Measurements from ENCODE around the gene CCT6B. TPM values are rescaled to one million over a fixed set of nuclear protein-coding genes. Genes with fewer than 3 reads are reported as not detected.
A peak's percentile ranks its signal among the peaks of the same experiment; 100 is the strongest.

Gene CCT6B
- total and polyA plus RNA-seq, 9 of the 15 experiments (the other 6 are each of a cell fraction or from before 2014, with no cell fraction given): 0.25 to 0.91 (median 0.58) TPM

DNA sequence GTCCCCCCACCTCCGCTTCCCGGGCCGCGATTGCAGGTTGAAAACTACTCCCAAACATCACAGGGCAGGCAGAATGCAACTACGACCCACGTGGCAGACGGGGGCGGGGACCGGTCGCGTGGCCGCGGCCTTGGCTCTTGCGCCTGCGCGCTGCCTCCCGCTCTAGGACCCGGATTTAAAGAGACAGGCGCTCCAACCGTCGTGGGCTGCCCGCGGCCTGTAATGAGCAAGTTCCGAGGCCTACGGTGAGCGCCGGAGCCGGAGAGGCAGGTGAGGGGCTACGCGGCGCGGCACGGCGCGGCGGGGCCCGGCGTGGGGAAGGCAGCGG is 19.1 kb upstream of the CCT6B start, which contains the start of gene LIG3 (continued):
- TF ChIP-seq, protein P1, sequence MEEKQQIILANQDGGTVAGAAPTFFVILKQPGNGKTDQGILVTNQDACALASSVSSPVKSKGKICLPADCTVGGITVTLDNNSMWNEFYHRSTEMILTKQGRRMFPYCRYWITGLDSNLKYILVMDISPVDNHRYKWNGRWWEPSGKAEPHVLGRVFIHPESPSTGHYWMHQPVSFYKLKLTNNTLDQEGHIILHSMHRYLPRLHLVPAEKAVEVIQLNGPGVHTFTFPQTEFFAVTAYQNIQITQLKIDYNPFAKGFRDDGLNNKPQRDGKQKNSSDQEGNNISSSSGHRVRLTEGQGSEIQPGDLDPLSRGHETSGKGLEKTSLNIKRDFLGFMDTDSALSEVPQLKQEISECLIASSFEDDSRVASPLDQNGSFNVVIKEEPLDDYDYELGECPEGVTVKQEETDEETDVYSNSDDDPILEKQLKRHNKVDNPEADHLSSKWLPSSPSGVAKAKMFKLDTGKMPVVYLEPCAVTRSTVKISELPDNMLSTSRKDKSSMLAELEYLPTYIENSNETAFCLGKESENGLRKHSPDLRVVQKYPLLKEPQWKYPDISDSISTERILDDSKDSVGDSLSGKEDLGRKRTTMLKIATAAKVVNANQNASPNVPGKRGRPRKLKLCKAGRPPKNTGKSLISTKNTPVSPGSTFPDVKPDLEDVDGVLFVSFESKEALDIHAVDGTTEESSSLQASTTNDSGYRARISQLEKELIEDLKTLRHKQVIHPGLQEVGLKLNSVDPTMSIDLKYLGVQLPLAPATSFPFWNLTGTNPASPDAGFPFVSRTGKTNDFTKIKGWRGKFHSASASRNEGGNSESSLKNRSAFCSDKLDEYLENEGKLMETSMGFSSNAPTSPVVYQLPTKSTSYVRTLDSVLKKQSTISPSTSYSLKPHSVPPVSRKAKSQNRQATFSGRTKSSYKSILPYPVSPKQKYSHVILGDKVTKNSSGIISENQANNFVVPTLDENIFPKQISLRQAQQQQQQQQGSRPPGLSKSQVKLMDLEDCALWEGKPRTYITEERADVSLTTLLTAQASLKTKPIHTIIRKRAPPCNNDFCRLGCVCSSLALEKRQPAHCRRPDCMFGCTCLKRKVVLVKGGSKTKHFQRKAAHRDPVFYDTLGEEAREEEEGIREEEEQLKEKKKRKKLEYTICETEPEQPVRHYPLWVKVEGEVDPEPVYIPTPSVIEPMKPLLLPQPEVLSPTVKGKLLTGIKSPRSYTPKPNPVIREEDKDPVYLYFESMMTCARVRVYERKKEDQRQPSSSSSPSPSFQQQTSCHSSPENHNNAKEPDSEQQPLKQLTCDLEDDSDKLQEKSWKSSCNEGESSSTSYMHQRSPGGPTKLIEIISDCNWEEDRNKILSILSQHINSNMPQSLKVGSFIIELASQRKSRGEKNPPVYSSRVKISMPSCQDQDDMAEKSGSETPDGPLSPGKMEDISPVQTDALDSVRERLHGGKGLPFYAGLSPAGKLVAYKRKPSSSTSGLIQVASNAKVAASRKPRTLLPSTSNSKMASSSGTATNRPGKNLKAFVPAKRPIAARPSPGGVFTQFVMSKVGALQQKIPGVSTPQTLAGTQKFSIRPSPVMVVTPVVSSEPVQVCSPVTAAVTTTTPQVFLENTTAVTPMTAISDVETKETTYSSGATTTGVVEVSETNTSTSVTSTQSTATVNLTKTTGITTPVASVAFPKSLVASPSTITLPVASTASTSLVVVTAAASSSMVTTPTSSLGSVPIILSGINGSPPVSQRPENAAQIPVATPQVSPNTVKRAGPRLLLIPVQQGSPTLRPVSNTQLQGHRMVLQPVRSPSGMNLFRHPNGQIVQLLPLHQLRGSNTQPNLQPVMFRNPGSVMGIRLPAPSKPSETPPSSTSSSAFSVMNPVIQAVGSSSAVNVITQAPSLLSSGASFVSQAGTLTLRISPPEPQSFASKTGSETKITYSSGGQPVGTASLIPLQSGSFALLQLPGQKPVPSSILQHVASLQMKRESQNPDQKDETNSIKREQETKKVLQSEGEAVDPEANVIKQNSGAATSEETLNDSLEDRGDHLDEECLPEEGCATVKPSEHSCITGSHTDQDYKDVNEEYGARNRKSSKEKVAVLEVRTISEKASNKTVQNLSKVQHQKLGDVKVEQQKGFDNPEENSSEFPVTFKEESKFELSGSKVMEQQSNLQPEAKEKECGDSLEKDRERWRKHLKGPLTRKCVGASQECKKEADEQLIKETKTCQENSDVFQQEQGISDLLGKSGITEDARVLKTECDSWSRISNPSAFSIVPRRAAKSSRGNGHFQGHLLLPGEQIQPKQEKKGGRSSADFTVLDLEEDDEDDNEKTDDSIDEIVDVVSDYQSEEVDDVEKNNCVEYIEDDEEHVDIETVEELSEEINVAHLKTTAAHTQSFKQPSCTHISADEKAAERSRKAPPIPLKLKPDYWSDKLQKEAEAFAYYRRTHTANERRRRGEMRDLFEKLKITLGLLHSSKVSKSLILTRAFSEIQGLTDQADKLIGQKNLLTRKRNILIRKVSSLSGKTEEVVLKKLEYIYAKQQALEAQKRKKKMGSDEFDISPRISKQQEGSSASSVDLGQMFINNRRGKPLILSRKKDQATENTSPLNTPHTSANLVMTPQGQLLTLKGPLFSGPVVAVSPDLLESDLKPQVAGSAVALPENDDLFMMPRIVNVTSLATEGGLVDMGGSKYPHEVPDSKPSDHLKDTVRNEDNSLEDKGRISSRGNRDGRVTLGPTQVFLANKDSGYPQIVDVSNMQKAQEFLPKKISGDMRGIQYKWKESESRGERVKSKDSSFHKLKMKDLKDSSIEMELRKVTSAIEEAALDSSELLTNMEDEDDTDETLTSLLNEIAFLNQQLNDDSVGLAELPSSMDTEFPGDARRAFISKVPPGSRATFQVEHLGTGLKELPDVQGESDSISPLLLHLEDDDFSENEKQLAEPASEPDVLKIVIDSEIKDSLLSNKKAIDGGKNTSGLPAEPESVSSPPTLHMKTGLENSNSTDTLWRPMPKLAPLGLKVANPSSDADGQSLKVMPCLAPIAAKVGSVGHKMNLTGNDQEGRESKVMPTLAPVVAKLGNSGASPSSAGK (IDR thresholded peaks at IDR 0.05): peak; percentile 86
- TF ChIP-seq, protein P2, sequence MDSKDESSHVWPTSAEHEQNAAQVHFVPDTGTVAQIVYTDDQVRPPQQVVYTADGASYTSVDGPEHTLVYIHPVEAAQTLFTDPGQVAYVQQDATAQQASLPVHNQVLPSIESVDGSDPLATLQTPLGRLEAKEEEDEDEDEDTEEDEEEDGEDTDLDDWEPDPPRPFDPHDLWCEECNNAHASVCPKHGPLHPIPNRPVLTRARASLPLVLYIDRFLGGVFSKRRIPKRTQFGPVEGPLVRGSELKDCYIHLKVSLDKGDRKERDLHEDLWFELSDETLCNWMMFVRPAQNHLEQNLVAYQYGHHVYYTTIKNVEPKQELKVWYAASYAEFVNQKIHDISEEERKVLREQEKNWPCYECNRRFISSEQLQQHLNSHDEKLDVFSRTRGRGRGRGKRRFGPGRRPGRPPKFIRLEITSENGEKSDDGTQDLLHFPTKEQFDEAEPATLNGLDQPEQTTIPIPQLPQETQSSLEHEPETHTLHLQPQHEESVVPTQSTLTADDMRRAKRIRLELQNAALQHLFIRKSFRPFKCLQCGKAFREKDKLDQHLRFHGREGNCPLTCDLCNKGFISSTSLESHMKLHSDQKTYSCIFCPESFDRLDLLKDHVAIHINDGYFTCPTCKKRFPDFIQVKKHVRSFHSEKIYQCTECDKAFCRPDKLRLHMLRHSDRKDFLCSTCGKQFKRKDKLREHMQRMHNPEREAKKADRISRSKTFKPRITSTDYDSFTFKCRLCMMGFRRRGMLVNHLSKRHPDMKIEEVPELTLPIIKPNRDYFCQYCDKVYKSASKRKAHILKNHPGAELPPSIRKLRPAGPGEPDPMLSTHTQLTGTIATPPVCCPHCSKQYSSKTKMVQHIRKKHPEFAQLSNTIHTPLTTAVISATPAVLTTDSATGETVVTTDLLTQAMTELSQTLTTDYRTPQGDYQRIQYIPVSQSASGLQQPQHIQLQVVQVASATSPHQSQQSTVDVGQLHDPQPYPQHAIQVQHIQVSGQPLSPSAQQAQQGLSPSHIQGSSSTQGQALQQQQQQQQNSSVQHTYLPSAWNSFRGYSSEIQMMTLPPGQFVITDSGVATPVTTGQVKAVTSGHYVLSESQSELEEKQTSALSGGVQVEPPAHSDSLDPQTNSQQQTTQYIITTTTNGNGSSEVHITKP (IDR thresholded peaks at IDR 0.05; ENCODE audit: partially characterized antibody): no peak
- TF ChIP-seq, protein P3, sequence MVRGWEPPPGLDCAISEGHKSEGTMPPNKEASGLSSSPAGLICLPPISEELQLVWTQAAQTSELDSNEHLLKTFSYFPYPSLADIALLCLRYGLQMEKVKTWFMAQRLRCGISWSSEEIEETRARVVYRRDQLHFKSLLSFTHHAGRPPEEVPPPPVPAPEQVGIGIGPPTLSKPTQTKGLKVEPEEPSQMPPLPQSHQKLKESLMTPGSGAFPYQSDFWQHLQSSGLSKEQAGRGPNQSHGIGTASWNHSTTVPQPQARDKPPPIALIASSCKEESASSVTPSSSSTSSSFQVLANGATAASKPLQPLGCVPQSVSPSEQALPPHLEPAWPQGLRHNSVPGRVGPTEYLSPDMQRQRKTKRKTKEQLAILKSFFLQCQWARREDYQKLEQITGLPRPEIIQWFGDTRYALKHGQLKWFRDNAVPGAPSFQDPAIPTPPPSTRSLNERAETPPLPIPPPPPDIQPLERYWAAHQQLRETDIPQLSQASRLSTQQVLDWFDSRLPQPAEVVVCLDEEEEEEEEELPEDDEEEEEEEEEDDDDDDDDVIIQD (CRISPR knock-in tag; IDR thresholded peaks at IDR 0.05): no peak
- TF ChIP-seq ZKSCAN3 (CRISPR knock-in tag; IDR thresholded peaks at IDR 0.05): no peak
- TF ChIP-seq, protein P4, sequence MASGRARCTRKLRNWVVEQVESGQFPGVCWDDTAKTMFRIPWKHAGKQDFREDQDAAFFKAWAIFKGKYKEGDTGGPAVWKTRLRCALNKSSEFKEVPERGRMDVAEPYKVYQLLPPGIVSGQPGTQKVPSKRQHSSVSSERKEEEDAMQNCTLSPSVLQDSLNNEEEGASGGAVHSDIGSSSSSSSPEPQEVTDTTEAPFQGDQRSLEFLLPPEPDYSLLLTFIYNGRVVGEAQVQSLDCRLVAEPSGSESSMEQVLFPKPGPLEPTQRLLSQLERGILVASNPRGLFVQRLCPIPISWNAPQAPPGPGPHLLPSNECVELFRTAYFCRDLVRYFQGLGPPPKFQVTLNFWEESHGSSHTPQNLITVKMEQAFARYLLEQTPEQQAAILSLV (tag; IDR thresholded peaks at IDR 0.05): no peak
- TF ChIP-seq BMI1 (IDR thresholded peaks at IDR 0.05; ENCODE audit: low read length): no peak
- TF ChIP-seq RFX5 (IDR thresholded peaks at IDR 0.05; ENCODE audit: low read depth, low read length): no peak
- TF ChIP-seq SMARCC2 (IDR thresholded peaks at IDR 0.05; ENCODE audit: low read depth): no peak
- TF ChIP-seq SREBF2 (CRISPR knock-in tag; IDR thresholded peaks at IDR 0.05): no peak
- TF ChIP-seq ZNF41 (CRISPR knock-in tag; conservative IDR thresholded peaks at IDR 0.05): no peak
